SK-N-SH treated with all-trans-retinoic acid at 6 μM for 48 hours (cell line): Measurements from ENCODE around the gene ZNF683.
"Not testable (repeated sequence)": the region's sequence is repeated elsewhere in the genome, so short reads cannot be mapped to it uniquely, and the experiment has no call there.

Experiments
- ATAC-seq: fragments of 200-7000 bp; cut with Tn5 transposase; 3 replicates; pipeline ENCODE4 v1.9.1; 2020; ENCODE audit warnings: mild to moderate bottlenecking, moderate library complexity
- ARNTL ChIP-seq: fragments of 450-650 bp; formaldehyde crosslinking; IDR thresholded peaks from 2 replicates; pipeline ENCODE4 v1.5.0; 2020; ENCODE audit warnings: low read depth, mild to moderate bottlenecking, moderate library complexity, borderline replicate concordance
- BACH2 ChIP-seq: fragments of 250-450 bp; sonication (Bioruptor Pico); IDR thresholded peaks from 2 replicates; pipeline ENCODE4 v1.9.0; 2021; ENCODE audit warnings: mild to moderate bottlenecking, borderline replicate concordance
- CSDC2 ChIP-seq: fragments of 250-450 bp; sonication (Bioruptor Pico); IDR thresholded peaks from 2 replicates; pipeline ENCODE4 v1.5.0; 2020; ENCODE audit warnings: mild to moderate bottlenecking, moderate library complexity
- ESRRG ChIP-seq: fragments of 250-450 bp; sonication (Bioruptor Pico); IDR thresholded peaks from 2 replicates; pipeline ENCODE4 v1.6.1; 2021; ENCODE audit warnings: mild to moderate bottlenecking
- GLIS3 ChIP-seq: fragments of 250-450 bp; sonication (Bioruptor Pico); IDR thresholded peaks from 2 replicates; pipeline ENCODE4 v1.5.0; 2020; ENCODE audit warnings: mild to moderate bottlenecking, moderate library complexity
- ISL1 ChIP-seq: fragments of 250-450 bp; sonication (Bioruptor Pico); IDR thresholded peaks from 2 replicates; pipeline ENCODE4 v2.1.2; 2022; ENCODE audit warnings: mild to moderate bottlenecking, moderate library complexity
- PPARA ChIP-seq: fragments of 250-450 bp; sonication (Bioruptor Pico); IDR thresholded peaks from 2 replicates; pipeline ENCODE4 v1.5.0; 2020; ENCODE audit warnings: mild to moderate bottlenecking, borderline replicate concordance
- RARB ChIP-seq: fragments of 250-450 bp; sonication (Bioruptor Pico); IDR thresholded peaks from 2 replicates; pipeline ENCODE4 v1.8.0; 2021; ENCODE audit warnings: mild to moderate bottlenecking, moderate library complexity
- SNAI2 ChIP-seq: fragments of 250-450 bp; sonication (Bioruptor Pico); IDR thresholded peaks from 2 replicates; pipeline ENCODE4 v1.5.0; 2020; ENCODE audit warnings: mild to moderate bottlenecking, moderate library complexity
- TCF4 ChIP-seq: fragments of 250-450 bp; sonication (Bioruptor Pico); IDR thresholded peaks from 2 replicates; pipeline ENCODE4 v1.8.0; 2021; ENCODE audit warnings: mild to moderate bottlenecking, moderate library complexity, borderline replicate concordance
- TOX ChIP-seq: fragments of 250-450 bp; sonication (Bioruptor Pico); IDR thresholded peaks from 2 replicates; pipeline ENCODE4 v1.8.0; 2021; ENCODE audit warnings: mild to moderate bottlenecking, moderate library complexity, borderline replicate concordance
- ZC3H10 ChIP-seq: fragments of 250-450 bp; sonication (Bioruptor Pico); IDR thresholded peaks from 2 replicates; pipeline ENCODE4 v1.5.1; 2021; ENCODE audit warnings: mild to moderate bottlenecking, moderate library complexity
- ZFP30 ChIP-seq: fragments of 450-650 bp; formaldehyde crosslinking; IDR thresholded peaks from 2 replicates; pipeline ENCODE4 v1.5.0; 2022; ENCODE audit warnings: mild to moderate bottlenecking, moderate library complexity
- ZNF565 ChIP-seq: fragments of 450-650 bp; formaldehyde crosslinking; conservative IDR thresholded peaks from 2 replicates; pipeline ENCODE4 v1.5.0; 2020; ENCODE audit warnings: low read depth, mild to moderate bottlenecking, moderate library complexity
- ZNF70 ChIP-seq: fragments of 450-650 bp; formaldehyde crosslinking; IDR thresholded peaks from 2 replicates; pipeline ENCODE4 v1.5.0; 2020; ENCODE audit warnings: mild to moderate bottlenecking, moderate library complexity
- ZNF8 ChIP-seq: fragments of 450-650 bp; formaldehyde crosslinking; IDR thresholded peaks from 2 replicates; pipeline ENCODE4 v1.5.0; 2020; ENCODE audit warnings: mild to moderate bottlenecking, moderate library complexity
- TF ChIP-seq, protein P1 (sequence below): fragments of 250-450 bp; sonication (Bioruptor Pico); IDR thresholded peaks from 2 replicates; pipeline ENCODE4 v1.8.0; 2020; ENCODE audit warnings: mild to moderate bottlenecking, moderate library complexity, borderline replicate concordance
- TF ChIP-seq, protein P2 (sequence below): fragments of 250-450 bp; sonication (Bioruptor Pico); IDR thresholded peaks from 2 replicates; pipeline ENCODE4 v1.8.0; 2021; ENCODE audit warnings: low read depth, mild to moderate bottlenecking, moderate library complexity, borderline replicate concordance
- TF ChIP-seq, protein P3 (sequence below): fragments of 250-450 bp; sonication (Bioruptor Pico); IDR thresholded peaks from 2 replicates; pipeline ENCODE4 v1.5.0; 2020; ENCODE audit warnings: mild to moderate bottlenecking, moderate library complexity
- TF ChIP-seq, protein P4 (sequence below): fragments of 250-450 bp; sonication (Bioruptor Pico); IDR thresholded peaks from 2 replicates; pipeline ENCODE4 v1.5.1; 2021; ENCODE audit warnings: mild to moderate bottlenecking, moderate library complexity

ZNF683 gene

DNA sequence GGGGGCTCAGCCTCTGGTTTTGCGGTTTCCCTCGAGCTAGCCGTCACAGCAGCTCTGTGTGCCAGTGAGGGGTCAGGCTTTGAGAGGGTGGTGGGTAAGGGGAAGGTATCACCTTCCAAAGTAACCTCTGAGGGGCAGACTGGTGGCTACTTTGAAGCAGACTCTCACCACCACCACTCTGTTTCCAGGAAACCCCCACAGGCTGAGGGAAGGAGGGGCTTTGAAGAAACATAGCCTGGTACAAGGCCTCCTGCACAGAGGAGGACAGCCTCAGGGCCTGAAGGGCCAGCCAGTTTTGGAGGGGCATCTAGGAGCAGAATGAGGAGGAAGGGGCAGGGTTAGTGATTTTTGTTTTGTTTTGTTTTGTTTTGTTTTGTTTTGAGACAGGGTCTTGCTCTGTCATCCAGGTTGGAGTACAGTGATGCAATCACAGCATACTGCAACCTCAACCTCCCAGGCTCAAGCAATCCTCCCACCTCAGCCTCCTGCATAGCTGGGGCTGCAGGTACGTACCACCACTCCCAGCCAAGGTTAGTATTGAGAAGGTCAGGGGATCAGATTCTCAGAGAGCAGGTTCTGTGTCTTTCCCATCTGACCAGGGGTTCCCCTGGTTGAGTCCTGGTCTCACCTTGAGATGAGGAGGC lies 17.2 kb upstream of the ZNF683 start:
- ATAC-seq, result no peak
- TF ChIP-seq, protein P1, sequence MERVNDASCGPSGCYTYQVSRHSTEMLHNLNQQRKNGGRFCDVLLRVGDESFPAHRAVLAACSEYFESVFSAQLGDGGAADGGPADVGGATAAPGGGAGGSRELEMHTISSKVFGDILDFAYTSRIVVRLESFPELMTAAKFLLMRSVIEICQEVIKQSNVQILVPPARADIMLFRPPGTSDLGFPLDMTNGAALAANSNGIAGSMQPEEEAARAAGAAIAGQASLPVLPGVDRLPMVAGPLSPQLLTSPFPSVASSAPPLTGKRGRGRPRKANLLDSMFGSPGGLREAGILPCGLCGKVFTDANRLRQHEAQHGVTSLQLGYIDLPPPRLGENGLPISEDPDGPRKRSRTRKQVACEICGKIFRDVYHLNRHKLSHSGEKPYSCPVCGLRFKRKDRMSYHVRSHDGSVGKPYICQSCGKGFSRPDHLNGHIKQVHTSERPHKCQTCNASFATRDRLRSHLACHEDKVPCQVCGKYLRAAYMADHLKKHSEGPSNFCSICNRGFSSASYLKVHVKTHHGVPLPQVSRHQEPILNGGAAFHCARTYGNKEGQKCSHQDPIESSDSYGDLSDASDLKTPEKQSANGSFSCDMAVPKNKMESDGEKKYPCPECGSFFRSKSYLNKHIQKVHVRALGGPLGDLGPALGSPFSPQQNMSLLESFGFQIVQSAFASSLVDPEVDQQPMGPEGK (CRISPR knock-in tag), result no peak
- no peak for TF ChIP-seq RARB (CRISPR knock-in tag)
- TF ChIP-seq ZFP30, result no peak
- TF ChIP-seq ZNF8 (CRISPR knock-in tag), result no peak
- TF ChIP-seq ISL1 (CRISPR knock-in tag), result no peak

DNA sequence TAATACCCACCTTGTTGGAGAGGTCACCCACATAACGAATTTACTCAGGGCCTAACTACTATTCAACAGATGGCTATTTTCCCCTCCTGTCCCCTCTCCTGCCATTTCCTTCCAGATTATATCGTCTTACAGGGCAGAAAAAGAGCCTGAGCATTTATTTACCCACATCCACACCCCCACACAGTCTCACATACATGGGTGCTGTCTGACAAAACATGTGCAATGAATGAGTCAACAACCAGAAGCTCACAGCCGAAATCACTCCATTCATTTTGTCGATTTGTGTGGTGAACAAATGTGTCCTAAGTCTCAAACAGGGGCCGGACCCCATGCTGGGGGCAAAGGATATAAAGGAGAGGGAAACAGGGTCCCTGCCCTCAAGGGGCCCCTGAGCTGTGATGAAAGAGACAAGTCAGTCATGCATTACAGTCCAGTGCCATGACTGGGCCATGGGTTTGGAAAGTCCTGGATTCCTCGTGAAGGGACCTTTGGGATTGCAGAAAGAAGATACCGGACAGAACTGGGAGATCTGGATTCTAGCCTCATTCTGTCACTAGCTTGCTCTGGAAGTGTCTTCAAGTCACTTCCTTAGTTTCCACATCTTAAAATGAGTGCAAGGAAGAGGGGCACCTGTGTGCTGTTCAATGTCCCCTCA lies 16.4 kb upstream of the ZNF683 start:
- TF ChIP-seq CSDC2 (CRISPR knock-in tag) (no peak), ISL1 (CRISPR knock-in tag) (no peak)
- TF ChIP-seq, protein P2, sequence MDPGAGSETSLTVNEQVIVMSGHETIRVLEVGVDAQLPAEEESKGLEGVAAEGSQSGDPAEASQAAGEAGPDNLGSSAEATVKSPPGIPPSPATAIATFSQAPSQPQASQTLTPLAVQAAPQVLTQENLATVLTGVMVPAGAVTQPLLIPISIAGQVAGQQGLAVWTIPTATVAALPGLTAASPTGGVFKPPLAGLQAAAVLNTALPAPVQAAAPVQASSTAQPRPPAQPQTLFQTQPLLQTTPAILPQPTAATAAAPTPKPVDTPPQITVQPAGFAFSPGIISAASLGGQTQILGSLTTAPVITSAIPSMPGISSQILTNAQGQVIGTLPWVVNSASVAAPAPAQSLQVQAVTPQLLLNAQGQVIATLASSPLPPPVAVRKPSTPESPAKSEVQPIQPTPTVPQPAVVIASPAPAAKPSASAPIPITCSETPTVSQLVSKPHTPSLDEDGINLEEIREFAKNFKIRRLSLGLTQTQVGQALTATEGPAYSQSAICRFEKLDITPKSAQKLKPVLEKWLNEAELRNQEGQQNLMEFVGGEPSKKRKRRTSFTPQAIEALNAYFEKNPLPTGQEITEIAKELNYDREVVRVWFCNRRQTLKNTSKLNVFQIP, result no peak
- no peak for ATAC-seq

DNA sequence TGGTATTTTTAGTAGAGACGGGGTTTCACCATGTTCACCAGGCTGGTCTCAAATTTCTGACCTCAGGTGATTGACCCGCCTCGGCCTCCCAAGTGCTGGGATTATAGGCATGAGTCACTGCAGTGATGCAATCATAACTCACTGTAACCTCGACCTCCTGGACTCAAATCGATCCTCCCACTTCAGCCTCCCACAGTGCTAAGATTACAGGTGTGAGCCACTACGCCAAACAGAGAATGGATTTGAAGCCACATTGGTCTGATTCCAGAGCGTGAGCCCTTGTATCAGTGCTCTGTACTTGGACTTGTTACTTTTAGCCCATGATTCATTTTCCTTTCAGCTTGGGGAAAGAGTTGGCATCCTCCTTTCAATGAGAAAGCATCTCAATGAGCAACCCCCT lies 14.9 kb upstream of the ZNF683 start:
- ATAC-seq, result no peak
- TF ChIP-seq ZNF70 (CRISPR knock-in tag), result no peak
- TF ChIP-seq ISL1 (CRISPR knock-in tag), result no peak

DNA sequence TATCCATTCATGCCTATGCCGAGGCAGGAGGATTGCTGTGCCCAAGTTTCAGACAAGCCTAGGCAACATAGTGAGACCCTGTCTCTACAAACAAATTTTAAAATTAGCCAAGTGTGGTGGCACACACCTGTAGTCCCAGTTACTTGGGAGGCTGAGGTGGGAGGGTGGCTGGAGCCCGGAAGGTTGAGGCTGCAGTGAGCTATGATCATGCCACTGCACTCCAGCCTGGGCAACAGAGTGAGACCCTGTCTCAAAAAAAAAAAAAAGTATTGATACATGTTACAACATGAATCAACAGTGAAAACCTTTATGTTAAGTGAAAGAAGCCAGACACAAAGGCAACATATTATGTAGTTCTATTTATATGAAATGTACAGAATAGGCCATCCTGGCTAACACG lies 12.5 kb upstream of the ZNF683 start:
- ATAC-seq, result not testable (repeated sequence)

DNA sequence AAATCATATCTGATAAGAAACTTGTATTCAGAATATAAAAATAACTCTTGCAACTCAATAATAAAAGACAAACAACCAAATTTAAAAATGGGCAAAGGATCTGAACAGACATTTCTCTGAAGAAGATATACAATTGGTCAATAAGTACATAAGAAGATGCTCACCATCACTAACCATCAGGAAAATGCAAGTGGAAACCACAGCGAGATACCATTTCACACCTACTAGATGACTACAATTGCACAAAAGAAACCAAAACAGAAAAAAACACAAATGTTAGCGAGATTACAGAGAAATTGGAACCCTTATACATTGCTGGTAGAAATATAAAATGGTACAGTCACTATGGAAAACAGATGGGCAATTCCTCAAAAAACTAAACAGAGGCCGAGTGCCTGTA lies 11.5 kb upstream of the ZNF683 start:
- TF ChIP-seq GLIS3 (CRISPR knock-in tag) (no peak), BACH2 (no peak), ESRRG (CRISPR knock-in tag) (no peak), ARNTL (CRISPR knock-in tag) (no peak), CSDC2 (CRISPR knock-in tag) (no peak), ZC3H10 (CRISPR knock-in tag) (no peak), TCF4 (CRISPR knock-in tag) (no peak), ZNF565 (CRISPR knock-in tag) (no peak), SNAI2 (no peak), PPARA (CRISPR knock-in tag) (no peak), TOX (CRISPR knock-in tag) (no peak)
- TF ChIP-seq, protein P3, sequence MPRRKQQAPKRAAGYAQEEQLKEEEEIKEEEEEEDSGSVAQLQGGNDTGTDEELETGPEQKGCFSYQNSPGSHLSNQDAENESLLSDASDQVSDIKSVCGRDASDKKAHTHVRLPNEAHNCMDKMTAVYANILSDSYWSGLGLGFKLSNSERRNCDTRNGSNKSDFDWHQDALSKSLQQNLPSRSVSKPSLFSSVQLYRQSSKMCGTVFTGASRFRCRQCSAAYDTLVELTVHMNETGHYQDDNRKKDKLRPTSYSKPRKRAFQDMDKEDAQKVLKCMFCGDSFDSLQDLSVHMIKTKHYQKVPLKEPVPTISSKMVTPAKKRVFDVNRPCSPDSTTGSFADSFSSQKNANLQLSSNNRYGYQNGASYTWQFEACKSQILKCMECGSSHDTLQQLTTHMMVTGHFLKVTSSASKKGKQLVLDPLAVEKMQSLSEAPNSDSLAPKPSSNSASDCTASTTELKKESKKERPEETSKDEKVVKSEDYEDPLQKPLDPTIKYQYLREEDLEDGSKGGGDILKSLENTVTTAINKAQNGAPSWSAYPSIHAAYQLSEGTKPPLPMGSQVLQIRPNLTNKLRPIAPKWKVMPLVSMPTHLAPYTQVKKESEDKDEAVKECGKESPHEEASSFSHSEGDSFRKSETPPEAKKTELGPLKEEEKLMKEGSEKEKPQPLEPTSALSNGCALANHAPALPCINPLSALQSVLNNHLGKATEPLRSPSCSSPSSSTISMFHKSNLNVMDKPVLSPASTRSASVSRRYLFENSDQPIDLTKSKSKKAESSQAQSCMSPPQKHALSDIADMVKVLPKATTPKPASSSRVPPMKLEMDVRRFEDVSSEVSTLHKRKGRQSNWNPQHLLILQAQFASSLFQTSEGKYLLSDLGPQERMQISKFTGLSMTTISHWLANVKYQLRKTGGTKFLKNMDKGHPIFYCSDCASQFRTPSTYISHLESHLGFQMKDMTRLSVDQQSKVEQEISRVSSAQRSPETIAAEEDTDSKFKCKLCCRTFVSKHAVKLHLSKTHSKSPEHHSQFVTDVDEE (CRISPR knock-in tag), result no peak
- TF ChIP-seq, protein P1 (CRISPR knock-in tag), result no peak
- TF ChIP-seq, protein P4, sequence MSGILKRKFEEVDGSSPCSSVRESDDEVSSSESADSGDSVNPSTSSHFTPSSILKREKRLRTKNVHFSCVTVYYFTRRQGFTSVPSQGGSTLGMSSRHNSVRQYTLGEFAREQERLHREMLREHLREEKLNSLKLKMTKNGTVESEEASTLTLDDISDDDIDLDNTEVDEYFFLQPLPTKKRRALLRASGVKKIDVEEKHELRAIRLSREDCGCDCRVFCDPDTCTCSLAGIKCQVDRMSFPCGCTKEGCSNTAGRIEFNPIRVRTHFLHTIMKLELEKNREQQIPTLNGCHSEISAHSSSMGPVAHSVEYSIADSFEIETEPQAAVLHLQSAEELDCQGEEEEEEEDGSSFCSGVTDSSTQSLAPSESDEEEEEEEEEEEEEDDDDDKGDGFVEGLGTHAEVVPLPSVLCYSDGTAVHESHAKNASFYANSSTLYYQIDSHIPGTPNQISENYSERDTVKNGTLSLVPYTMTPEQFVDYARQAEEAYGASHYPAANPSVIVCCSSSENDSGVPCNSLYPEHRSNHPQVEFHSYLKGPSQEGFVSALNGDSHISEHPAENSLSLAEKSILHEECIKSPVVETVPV (CRISPR knock-in tag), result no peak
- no peak for ATAC-seq
